Esophagus squamous epithelium (tissue), 5 donors: ENCODE data around the gene LCE3B. TPM values are rescaled to one million over a fixed set of nuclear protein-coding genes. Genes with fewer than 3 reads are reported as not detected.

ENCODE experiments used
- DNase-seq: peaks from one replicate; lab custom pipeline; 2025; lab: John Stamatoyannopoulos, UW
- H3K27ac ChIP-seq, 4 donors: fragments of 200-600 bp; sonication (generic); one replicate each; pipeline ENCODE4 v1.5.1; 2016 to 2019; ENCODE audit warnings: mild to moderate bottlenecking in 1 of 4
- H3K27me3 ChIP-seq, 4 donors: fragments of 200-600 bp; sonication (generic); 1 replicate in 3 of 4; 2 replicates in 1 of 4; pipeline versions ENCODE4 v1.5.1 to v1.6.0; 2017 to 2021; ENCODE audit warnings: antibody characterized with exemption in 1 of 4
- H3K36me3 ChIP-seq, 3 donors: fragments of 200-600 bp; sonication (generic); one replicate each; pipeline ENCODE4 v1.5.1; 2016 to 2019
- H3K4me1 ChIP-seq, 3 donors: fragments of 200-600 bp; sonication (generic); one replicate each; pipeline ENCODE4 v1.5.1; 2017 to 2019
- H3K4me3 ChIP-seq, 4 donors: fragments of 200-600 bp; sonication (generic); 1 replicate in 3 of 4; 2 replicates in 1 of 4; pipeline ENCODE4 v1.5.1; 2016 to 2019; ENCODE audit warnings: mild to moderate bottlenecking in 2 of 4, moderate library complexity in 1 of 4
- H3K9me3 ChIP-seq, 3 donors: fragments of 200-600 bp; sonication (generic); one replicate each; pipeline ENCODE4 v1.5.1; 2016 to 2019
- CTCF ChIP-seq, 6 experiments: fragments of 450-650 bp in 4 of 6; fragments of 200-600 bp in 2 of 6; sonication (generic) in 2 of 6; IDR thresholded peaks; one replicate each; pipeline ENCODE4 v1.5.1; 2016 to 2019; ENCODE audit warnings: antibody characterized with exemption in 6 of 6, mild to moderate bottlenecking in 4 of 6, moderate library complexity in 4 of 6
- POLR2A ChIP-seq, 4 donors: fragments of 450-650 bp; IDR thresholded peaks; one replicate each; pipeline ENCODE4 v1.6.1; 2017; ENCODE audit warnings: antibody characterized with exemption in 4 of 4, mild to moderate bottlenecking in 4 of 4, moderate library complexity in 3 of 4
- WGBS, 2 donors: methylation state at CpG; one replicate each; pipeline ENCODE4 v1.1.5; 2018; 5-methylcytosine and 5-hydroxymethylcytosine counted together
- intact Hi-C: fragments of 100-400 bp; cut with DNase I; formaldehyde crosslinking; loops from one replicate; pipeline ENCODE4 v1.15.0; 2022
- total RNA-seq, 4 donors: library from RNA; depleted of rRNA; stranded (reverse); fragments of >200 nt; gene quantifications; one replicate each; pipeline ENCODE4 v1.1.0, GENCODE V29; 2016
- donor health status: DM: yes; HTN: yes; CAD: no.

Gene LCE3B
- total RNA-seq, 4 donors from 2014 or later, result not detected

DNA sequence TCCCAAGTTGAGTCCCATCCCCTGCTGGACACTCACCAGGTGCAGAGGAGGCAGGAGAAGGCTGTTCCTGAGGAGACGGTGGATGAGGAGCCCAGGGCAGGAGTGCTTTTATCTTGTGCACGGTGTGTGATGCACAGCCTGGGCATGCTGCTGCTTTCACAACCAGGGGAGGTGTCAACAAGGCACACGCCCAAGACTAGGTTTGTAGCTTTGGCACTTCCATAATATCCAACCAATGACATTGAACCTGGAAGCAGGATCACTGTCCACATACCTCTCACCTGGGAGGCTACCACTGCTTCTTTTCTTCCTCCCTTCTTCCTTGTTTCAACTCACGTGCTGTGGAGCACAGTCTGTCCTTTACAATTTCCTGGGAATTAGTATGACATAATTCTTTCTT lies 33.2 kb upstream of the LCE3B start, which contains the start of gene LCE3D:
TSS of gene LCE3D (minus strand) at position 84 of the 400 bp plus-strand sequence. CDS start 580 bp downstream, outside the sequence.
- WGBS, 2 donors, result 20 to 39% methylated on average over 2 to 3 of the region's 4 CpGs
- H3K9me3 ChIP-seq, result no peaks in the 10 kb centered on the region
- H3K36me3 ChIP-seq, result no peaks in the 10 kb centered on the region
- peaks cover 0 to 12% (median 0%) of the 10 kb centered on the region in 4 donors for H3K27me3 ChIP-seq
- TF ChIP-seq POLR2A (IDR thresholded peaks at IDR 0.05) (no peak), CTCF (IDR thresholded peaks at IDR 0.05) (no peak)
- H3K4me1 ChIP-seq, result no peaks in the 10 kb centered on the region
- H3K27ac ChIP-seq, result no peak within 1 kb of the TSS
- no peak for DNase-seq
- intact Hi-C loops, result no loop called here
- H3K4me3 ChIP-seq, result no peak within 1 kb of the TSS

DNA sequence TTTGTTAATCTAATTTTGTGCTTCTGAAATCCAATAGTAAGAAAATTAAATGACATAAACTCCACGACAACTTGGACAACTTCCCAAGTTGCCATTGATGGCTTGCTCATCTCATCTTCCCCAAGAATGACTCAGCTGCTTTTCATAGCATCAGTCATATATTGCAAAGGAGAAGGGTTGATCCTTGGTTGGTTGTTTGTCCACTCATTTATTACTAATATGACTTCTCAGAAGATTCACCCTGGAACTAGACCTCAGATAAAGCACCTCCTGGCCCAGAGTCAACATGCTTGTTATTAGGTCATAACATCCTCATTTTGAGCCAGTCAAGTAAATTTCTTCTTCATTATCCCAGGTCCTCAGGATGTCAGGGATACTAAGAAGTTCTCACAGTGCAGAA lies 31.0 kb upstream of the LCE3B start:
- intact Hi-C loops, result no loop called here
- no peak overlapping the region for H3K27ac ChIP-seq
- no peaks in the 10 kb centered on the region for H3K9me3 ChIP-seq
- 25 to 50% methylated on average over 1 of the region's 1 CpG for WGBS, 2 donors
- no peaks in the 10 kb centered on the region for H3K4me1 ChIP-seq
- H3K27me3 ChIP-seq, result peaks cover 0 to 12% (median 0%) of the 10 kb centered on the region in 4 donors
- DNase-seq, result no peak
- H3K4me3 ChIP-seq, result no peak overlapping the region
- TF ChIP-seq CTCF (IDR thresholded peaks at IDR 0.05) (no peak), POLR2A (IDR thresholded peaks at IDR 0.05) (no peak)
- H3K36me3 ChIP-seq, result no peaks in the 10 kb centered on the region

- H3K27ac ChIP-seq, result no peak overlapping the region
- H3K4me3 ChIP-seq, result no peak overlapping the region
- H3K4me1 ChIP-seq, result no peaks in the 10 kb centered on the region
- no peaks in the 10 kb centered on the region for H3K27me3 ChIP-seq
- no peaks in the 10 kb centered on the region for H3K9me3 ChIP-seq
- H3K36me3 ChIP-seq, result no peaks in the 10 kb centered on the region
- intact Hi-C loops, result no loop called here
- no peak for DNase-seq
- TF ChIP-seq POLR2A (IDR thresholded peaks at IDR 0.05), result no peak
- no peak for TF ChIP-seq CTCF (IDR thresholded peaks at IDR 0.05)
- 50% methylated on average over 1 of the region's 1 CpG; no CpG with 5 or more reads in 1 of the 2 donors for WGBS, 2 donors
These were observed 28.0 kb upstream of the LCE3B start for GRCh38 chr1:152585586-152585985.

- intact Hi-C loops, result no loop called here
- H3K9me3 ChIP-seq, result no peaks in the 10 kb centered on the region
These were observed 16.6 kb upstream of the LCE3B start for GRCh38 chr1:152596986-152597385.

DNA sequence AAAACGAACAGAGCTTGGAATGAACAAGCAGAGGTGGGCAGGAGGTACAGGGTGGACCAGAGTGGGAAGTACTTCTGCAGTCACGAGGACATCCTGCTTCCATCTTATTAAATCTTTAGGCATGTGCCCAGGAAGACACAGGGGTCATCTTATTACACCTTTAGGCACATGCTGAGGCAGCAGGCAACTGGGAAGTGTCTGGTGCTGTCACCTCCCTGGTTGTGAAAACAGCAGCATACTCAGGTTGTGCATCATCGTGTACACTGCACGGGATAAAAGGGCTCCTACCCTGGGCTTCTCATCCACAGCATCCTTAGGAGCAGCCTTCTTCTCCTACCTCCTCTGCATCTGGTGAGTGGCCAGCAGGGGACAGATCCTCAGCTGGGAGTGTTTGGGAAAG lies 13.7 kb upstream of the LCE3B start, which contains the start of gene LCE3C:
TSS of gene LCE3C (plus strand) at position 301 of the 400 bp plus-strand sequence. CDS start 498 bp downstream, outside the sequence.
- Histone ChIP-seq H3K36me3 (no peaks in the 10 kb centered on the region), H3K4me3 (no peak within 1 kb of the TSS), H3K27ac (no peak within 1 kb of the TSS), H3K4me1 (no peaks in the 10 kb centered on the region), H3K27me3 (no peaks in the 10 kb centered on the region), H3K9me3 (no peaks in the 10 kb centered on the region)
- 36% methylated on average over 2 of the region's 4 CpGs for WGBS, 2 donors
- intact Hi-C loops, result no loop called here
- DNase-seq, result no peak
- no peak for TF ChIP-seq CTCF (IDR thresholded peaks at IDR 0.05)
- TF ChIP-seq POLR2A (IDR thresholded peaks at IDR 0.05), result no peak

More at GRCh38 chr1:152596986-152597385, 16.6 kb upstream of the LCE3B start:
- no peaks in the 10 kb centered on the region for H3K27me3 ChIP-seq
- 90 to 100% methylated on average over 1 to 2 of the region's 2 CpGs for WGBS, 2 donors
- no peaks in the 10 kb centered on the region for H3K4me1 ChIP-seq
- no peak overlapping the region for H3K27ac ChIP-seq
- no peak overlapping the region for H3K4me3 ChIP-seq
- TF ChIP-seq POLR2A (IDR thresholded peaks at IDR 0.05) (no peak), CTCF (IDR thresholded peaks at IDR 0.05) (no peak)
- H3K36me3 ChIP-seq, result no peaks in the 10 kb centered on the region
- no peak for DNase-seq
